GM23338 (cell line): ENCODE measurements around the gene SMARCD2. TPM values are rescaled to one million over a fixed set of nuclear protein-coding genes. Genes with fewer than 3 reads are reported as not detected.
"Not testable (repeated sequence)": the region's sequence is repeated elsewhere in the genome, so short reads cannot be mapped to it uniquely, and the experiment has no call there.

Experiments
- ATAC-seq: fragments of 200-7000 bp; cut with Tn5 transposase; 3 replicates; pipeline ENCODE4 v1.9.1; 2020
- DNase-seq: peaks from one replicate; pipeline ENCODE4 v3.0.0-alpha.2; 2015; ENCODE audit warnings: low spot score
- H2AFZ ChIP-seq: fragments of 200-600 bp; sonication (generic); 2 replicates; pipeline ENCODE4 v1.8.0; 2016; ENCODE audit warnings: antibody characterized with exemption, mild to moderate bottlenecking, moderate library complexity
- H3F3A ChIP-seq: fragments of 200-600 bp; sonication (generic); replicated peaks from 2 replicates; pipeline ENCODE4 v1.8.0; 2017; ENCODE audit warnings: antibody characterized with exemption, mixed run types, low read depth
- H3K27ac ChIP-seq: fragments of 200-600 bp; sonication (generic); 2 replicates; pipeline ENCODE4 v1.6.1; 2016; ENCODE audit warnings: low read depth
- H3K27me3 ChIP-seq: fragments of 200-600 bp; sonication (generic); 2 replicates; pipeline ENCODE4 v1.8.0; 2016; ENCODE audit warnings: mild to moderate bottlenecking, mixed run types, moderate library complexity; ENCODE audit not compliant: insufficient read depth
- H3K36me3 ChIP-seq: fragments of 200-600 bp; sonication (generic); 2 replicates; pipeline ENCODE4 v1.8.0; 2016; ENCODE audit warnings: mild to moderate bottlenecking; ENCODE audit not compliant: insufficient read depth
- H3K4me1 ChIP-seq: fragments of 200-600 bp; sonication (generic); 2 replicates; pipeline ENCODE4 v1.8.0; 2016; ENCODE audit warnings: mild to moderate bottlenecking, moderate library complexity; ENCODE audit not compliant: insufficient read depth
- H3K4me2 ChIP-seq: fragments of 200-600 bp; sonication (generic); 2 replicates; pipeline ENCODE4 v1.7.1; 2017; ENCODE audit warnings: mixed run types
- H3K4me3 ChIP-seq: fragments of 200-600 bp; sonication (generic); 2 replicates; pipeline ENCODE4 v1.6.1; 2016; ENCODE audit warnings: mixed run types
- H3K79me2 ChIP-seq: fragments of 200-600 bp; sonication (generic); replicated peaks from 2 replicates; pipeline ENCODE4 v1.8.0; 2017; ENCODE audit warnings: mild to moderate bottlenecking; ENCODE audit not compliant: insufficient read depth
- H3K9me2 ChIP-seq: fragments of 200-600 bp; sonication (generic); 2 replicates; pipeline ENCODE4 v1.8.0; 2017; ENCODE audit not compliant: insufficient read depth
- H4K20me1 ChIP-seq: fragments of 200-600 bp; sonication (generic); replicated peaks from 2 replicates; pipeline ENCODE4 v1.8.0; 2017; ENCODE audit warnings: mild to moderate bottlenecking; ENCODE audit not compliant: insufficient read depth
- H3K27ac Mint-ChIP-seq: 2 replicates; pipeline ENCODE4 v1.8.0; 2020; ENCODE audit warnings: inconsistent platforms, mild to moderate bottlenecking, moderate library complexity, mixed read lengths
- H3K27me3 Mint-ChIP-seq: 3 replicates; pipeline ENCODE4 v1.8.0; 2022; ENCODE audit warnings: low read depth, mild to moderate bottlenecking, moderate library complexity, mixed read lengths, inconsistent platforms; ENCODE audit not compliant: insufficient read depth, poor library complexity
- H3K36me3 Mint-ChIP-seq: 3 replicates; pipeline ENCODE4 v1.8.0; 2021; ENCODE audit warnings: low read depth, mild to moderate bottlenecking, inconsistent platforms, moderate library complexity, mixed read lengths
- H3K4me1 Mint-ChIP-seq: 3 replicates; pipeline ENCODE4 v1.8.0; 2020; ENCODE audit warnings: mild to moderate bottlenecking, inconsistent platforms, mixed read lengths
- H3K4me3 Mint-ChIP-seq: 3 replicates; pipeline ENCODE4 v1.8.0; 2021; ENCODE audit warnings: moderate library complexity, mild to moderate bottlenecking, inconsistent platforms, mixed read lengths
- H3K9me3 Mint-ChIP-seq: 3 replicates; pipeline ENCODE4 v1.8.0; 2020; ENCODE audit warnings: moderate library complexity, mild to moderate bottlenecking, inconsistent platforms, mixed read lengths
- CREB1 ChIP-seq: fragments of 250-450 bp; sonication (Bioruptor Pico); IDR thresholded peaks from 2 replicates; pipeline ENCODE4 v1.5.0; 2020; ENCODE audit warnings: low read depth, mild to moderate bottlenecking, moderate library complexity
- EZH2 ChIP-seq: fragments of 200-600 bp; sonication (generic); IDR thresholded peaks from one replicate; pipeline ENCODE4 v1.8.0; 2017; ENCODE audit warnings: antibody characterized with exemption, mild to moderate bottlenecking, low read depth; ENCODE audit not compliant: unreplicated experiment
- EZH2phosphoT487 ChIP-seq: fragments of 200-600 bp; sonication (generic); IDR thresholded peaks from one replicate; pipeline ENCODE4 v1.8.1; 2018; ENCODE audit warnings: antibody characterized with exemption; ENCODE audit not compliant: unreplicated experiment
- JUNB ChIP-seq: IDR thresholded peaks from one replicate; pipeline ENCODE4 v1.6.1; 2016; ENCODE audit warnings: antibody characterized with exemption; ENCODE audit not compliant: unreplicated experiment
- ZNF331 ChIP-seq: fragments of 250-450 bp; sonication (Bioruptor Pico); IDR thresholded peaks from 2 replicates; pipeline ENCODE4 v1.5.0; 2020; ENCODE audit warnings: low read depth, mild to moderate bottlenecking, moderate library complexity
- polyA plus RNA-seq: library from polyadenylated mRNA; unstranded; fragments of >200 nt; fragmentation: Nextera tagmentation; extraction: Ambion mirVana; gene quantifications from 2 replicates; pipeline ENCODE4 v1.2.1, GENCODE V29; 2016
- total RNA-seq: library from RNA; depleted of rRNA; stranded (reverse); fragments of >200 nt; shearing (Covaris generic); gene quantifications from 2 replicates; pipeline ENCODE4 v1.2.3, GENCODE V29; 2014
- TF ChIP-seq, protein P1 (sequence below): fragments of 250-450 bp; sonication (Bioruptor Pico); IDR thresholded peaks from 2 replicates; pipeline ENCODE4 v1.5.0; 2020; ENCODE audit warnings: mild to moderate bottlenecking, moderate library complexity
- TF ChIP-seq, protein P2 (sequence below): IDR thresholded peaks from 2 replicates; pipeline ENCODE4 v1.6.1; 2016; ENCODE audit warnings: antibody characterized with exemption
- TF ChIP-seq, protein P3 (sequence below): IDR thresholded peaks from one replicate; pipeline ENCODE4 v1.6.1; 2018; ENCODE audit warnings: antibody characterized with exemption; ENCODE audit not compliant: unreplicated experiment

The SMARCD2 gene
- total and polyA plus RNA-seq, 2 experiments from 2014 or later: 36.4 to 133 TPM

DNA sequence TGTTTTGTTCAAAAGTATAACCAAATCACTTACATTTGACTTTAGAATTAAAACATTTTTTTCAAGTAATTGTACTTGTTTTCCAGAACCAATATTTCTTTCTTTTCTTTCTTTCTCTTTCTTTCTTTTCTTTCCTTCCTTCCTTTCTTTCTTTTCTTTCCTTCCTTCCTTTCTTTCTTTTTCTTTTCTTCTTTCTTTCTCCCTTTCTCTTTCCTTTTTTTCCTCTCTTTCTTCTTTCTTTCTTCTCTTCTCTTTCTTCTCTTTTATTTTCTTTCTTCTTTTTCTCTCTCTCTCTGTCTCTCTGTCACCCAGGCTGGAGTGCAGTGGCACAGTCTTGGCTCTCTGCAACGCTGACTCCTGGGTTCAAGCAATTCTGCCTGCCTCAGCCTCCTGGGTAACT lies 41.7 kb downstream of the SMARCD2 start (continued):
- TF ChIP-seq, protein P1, sequence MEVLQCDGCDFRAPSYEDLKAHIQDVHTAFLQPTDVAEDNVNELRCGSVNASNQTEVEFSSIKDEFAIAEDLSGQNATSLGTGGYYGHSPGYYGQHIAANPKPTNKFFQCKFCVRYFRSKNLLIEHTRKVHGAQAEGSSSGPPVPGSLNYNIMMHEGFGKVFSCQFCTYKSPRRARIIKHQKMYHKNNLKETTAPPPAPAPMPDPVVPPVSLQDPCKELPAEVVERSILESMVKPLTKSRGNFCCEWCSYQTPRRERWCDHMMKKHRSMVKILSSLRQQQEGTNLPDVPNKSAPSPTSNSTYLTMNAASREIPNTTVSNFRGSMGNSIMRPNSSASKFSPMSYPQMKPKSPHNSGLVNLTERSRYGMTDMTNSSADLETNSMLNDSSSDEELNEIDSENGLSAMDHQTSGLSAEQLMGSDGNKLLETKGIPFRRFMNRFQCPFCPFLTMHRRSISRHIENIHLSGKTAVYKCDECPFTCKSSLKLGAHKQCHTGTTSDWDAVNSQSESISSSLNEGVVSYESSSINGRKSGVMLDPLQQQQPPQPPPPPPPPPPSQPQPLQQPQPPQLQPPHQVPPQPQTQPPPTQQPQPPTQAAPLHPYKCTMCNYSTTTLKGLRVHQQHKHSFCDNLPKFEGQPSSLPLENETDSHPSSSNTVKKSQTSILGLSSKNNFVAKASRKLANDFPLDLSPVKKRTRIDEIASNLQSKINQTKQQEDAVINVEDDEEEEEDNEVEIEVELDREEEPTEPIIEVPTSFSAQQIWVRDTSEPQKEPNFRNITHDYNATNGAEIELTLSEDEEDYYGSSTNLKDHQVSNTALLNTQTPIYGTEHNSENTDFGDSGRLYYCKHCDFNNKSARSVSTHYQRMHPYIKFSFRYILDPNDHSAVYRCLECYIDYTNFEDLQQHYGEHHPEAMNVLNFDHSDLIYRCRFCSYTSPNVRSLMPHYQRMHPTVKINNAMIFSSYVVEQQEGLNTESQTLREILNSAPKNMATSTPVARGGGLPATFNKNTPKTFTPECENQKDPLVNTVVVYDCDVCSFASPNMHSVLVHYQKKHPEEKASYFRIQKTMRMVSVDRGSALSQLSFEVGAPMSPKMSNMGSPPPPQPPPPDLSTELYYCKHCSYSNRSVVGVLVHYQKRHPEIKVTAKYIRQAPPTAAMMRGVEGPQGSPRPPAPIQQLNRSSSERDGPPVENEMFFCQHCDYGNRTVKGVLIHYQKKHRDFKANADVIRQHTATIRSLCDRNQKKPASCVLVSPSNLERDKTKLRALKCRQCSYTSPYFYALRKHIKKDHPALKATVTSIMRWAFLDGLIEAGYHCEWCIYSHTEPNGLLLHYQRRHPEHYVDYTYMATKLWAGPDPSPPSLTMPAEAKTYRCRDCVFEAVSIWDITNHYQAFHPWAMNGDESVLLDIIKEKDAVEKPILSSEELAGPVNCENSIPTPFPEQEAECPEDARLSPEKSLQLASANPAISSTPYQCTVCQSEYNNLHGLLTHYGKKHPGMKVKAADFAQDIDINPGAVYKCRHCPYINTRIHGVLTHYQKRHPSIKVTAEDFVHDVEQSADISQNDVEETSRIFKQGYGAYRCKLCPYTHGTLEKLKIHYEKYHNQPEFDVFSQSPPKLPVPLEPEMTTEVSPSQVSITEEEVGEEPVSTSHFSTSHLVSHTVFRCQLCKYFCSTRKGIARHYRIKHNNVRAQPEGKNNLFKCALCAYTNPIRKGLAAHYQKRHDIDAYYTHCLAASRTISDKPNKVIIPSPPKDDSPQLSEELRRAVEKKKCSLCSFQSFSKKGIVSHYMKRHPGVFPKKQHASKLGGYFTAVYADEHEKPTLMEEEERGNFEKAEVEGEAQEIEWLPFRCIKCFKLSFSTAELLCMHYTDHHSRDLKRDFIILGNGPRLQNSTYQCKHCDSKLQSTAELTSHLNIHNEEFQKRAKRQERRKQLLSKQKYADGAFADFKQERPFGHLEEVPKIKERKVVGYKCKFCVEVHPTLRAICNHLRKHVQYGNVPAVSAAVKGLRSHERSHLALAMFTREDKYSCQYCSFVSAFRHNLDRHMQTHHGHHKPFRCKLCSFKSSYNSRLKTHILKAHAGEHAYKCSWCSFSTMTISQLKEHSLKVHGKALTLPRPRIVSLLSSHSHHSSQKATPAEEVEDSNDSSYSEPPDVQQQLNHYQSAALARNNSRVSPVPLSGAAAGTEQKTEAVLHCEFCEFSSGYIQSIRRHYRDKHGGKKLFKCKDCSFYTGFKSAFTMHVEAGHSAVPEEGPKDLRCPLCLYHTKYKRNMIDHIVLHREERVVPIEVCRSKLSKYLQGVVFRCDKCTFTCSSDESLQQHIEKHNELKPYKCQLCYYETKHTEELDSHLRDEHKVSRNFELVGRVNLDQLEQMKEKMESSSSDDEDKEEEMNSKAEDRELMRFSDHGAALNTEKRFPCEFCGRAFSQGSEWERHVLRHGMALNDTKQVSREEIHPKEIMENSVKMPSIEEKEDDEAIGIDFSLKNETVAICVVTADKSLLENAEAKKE (CRISPR knock-in tag): no peak
- TF ChIP-seq CREB1 (no peak), EZH2 (no peak), EZH2phosphoT487 (no peak), ZNF331 (CRISPR knock-in tag) (no peak), JUNB (no peak)
- TF ChIP-seq, protein P2, sequence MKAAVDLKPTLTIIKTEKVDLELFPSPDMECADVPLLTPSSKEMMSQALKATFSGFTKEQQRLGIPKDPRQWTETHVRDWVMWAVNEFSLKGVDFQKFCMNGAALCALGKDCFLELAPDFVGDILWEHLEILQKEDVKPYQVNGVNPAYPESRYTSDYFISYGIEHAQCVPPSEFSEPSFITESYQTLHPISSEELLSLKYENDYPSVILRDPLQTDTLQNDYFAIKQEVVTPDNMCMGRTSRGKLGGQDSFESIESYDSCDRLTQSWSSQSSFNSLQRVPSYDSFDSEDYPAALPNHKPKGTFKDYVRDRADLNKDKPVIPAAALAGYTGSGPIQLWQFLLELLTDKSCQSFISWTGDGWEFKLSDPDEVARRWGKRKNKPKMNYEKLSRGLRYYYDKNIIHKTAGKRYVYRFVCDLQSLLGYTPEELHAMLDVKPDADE: no peak

DNA sequence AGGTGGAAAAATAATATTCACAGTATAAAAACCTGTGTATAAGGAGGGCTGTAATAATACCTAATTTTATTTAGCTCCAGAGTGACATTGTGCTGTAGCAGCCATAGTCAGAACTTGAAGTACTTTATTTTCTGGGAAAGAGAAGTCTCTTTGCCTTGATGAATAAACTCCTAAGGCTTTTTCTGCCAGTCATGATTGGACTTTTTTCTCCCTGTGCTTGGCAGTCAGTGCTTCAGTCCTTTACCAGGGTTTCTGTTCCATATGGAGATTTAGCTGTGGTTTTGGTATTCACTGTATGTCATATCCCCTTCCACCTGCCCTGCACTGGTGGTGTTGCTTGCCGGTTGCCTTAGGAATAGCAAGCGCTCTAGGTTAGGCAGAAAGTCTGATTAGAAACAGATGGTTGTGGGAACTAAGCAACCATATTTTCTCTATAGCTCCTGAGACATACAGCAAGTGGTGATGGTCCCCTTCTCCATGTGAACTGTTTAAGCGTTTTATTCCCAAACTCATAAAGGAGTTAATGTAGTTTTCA lies 43.8 kb downstream of the SMARCD2 start:
- Histone ChIP-seq H3K36me3 (peaks cover 88% of the 10 kb centered on the region), H3F3A (no peaks in the 10 kb centered on the region; the same call in 1 of the 2 replicates), H3K4me3 (no peak overlapping the region), H3K4me1 (no peaks in the 10 kb centered on the region), H2AFZ (no peak overlapping the region), H3K9me2 (no peaks in the 10 kb centered on the region), H3K27me3 (no peaks in the 10 kb centered on the region), H3K27ac (no peak overlapping the region), H3K79me2 (peaks cover 55% of the 10 kb centered on the region), H4K20me1 (peaks cover 27% of the 10 kb centered on the region), H3K4me2 (no peak overlapping the region)
- no peak for ATAC-seq
- no peak overlapping the region for H3K27ac Mint-ChIP-seq
- no peak overlapping the region for H3K4me3 Mint-ChIP-seq
- H3K9me3 Mint-ChIP-seq: no peaks in the 10 kb centered on the region
- DNase-seq: no peak
- TF ChIP-seq, protein P3, sequence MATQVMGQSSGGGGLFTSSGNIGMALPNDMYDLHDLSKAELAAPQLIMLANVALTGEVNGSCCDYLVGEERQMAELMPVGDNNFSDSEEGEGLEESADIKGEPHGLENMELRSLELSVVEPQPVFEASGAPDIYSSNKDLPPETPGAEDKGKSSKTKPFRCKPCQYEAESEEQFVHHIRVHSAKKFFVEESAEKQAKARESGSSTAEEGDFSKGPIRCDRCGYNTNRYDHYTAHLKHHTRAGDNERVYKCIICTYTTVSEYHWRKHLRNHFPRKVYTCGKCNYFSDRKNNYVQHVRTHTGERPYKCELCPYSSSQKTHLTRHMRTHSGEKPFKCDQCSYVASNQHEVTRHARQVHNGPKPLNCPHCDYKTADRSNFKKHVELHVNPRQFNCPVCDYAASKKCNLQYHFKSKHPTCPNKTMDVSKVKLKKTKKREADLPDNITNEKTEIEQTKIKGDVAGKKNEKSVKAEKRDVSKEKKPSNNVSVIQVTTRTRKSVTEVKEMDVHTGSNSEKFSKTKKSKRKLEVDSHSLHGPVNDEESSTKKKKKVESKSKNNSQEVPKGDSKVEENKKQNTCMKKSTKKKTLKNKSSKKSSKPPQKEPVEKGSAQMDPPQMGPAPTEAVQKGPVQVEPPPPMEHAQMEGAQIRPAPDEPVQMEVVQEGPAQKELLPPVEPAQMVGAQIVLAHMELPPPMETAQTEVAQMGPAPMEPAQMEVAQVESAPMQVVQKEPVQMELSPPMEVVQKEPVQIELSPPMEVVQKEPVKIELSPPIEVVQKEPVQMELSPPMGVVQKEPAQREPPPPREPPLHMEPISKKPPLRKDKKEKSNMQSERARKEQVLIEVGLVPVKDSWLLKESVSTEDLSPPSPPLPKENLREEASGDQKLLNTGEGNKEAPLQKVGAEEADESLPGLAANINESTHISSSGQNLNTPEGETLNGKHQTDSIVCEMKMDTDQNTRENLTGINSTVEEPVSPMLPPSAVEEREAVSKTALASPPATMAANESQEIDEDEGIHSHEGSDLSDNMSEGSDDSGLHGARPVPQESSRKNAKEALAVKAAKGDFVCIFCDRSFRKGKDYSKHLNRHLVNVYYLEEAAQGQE: no peak
- TF ChIP-seq, protein P2: no peak
- H3K4me1 Mint-ChIP-seq: no peaks in the 10 kb centered on the region
- peaks cover 87% of the 10 kb centered on the region for H3K36me3 Mint-ChIP-seq
- no peaks in the 10 kb centered on the region for H3K27me3 Mint-ChIP-seq

DNA sequence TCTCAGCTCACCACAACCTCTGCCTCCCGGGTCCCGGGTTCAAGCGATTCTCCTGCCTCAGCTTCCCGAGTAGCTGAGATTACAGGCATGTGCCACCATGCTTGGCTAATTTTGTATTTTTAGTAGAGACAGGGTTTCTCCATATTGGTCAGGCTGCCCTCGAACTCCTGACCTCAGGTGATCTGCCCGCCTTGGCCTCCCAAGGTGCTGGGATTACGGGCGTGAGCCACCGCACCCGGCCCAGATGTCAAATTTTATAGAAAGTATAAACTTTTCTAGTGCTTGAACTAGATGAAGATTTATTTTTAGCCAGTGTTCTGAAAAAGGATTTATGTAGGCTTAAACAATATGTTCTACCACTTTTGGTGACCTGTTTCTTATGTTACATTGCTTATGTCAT lies 46.1 kb downstream of the SMARCD2 start:
- H3K4me2 ChIP-seq, H2AFZ ChIP-seq, H3F3A ChIP-seq, DNase-seq, H3K4me1 Mint-ChIP-seq, H3K27ac Mint-ChIP-seq, H3K27me3 Mint-ChIP-seq, H3K9me3 Mint-ChIP-seq, H3K4me3 Mint-ChIP-seq, H3K4me1 ChIP-seq, H3K9me2 ChIP-seq, ATAC-seq, H3K27me3 ChIP-seq, H3K4me3 ChIP-seq, H3K27ac ChIP-seq: not testable (repeated sequence)
- Histone ChIP-seq H3K79me2 (peaks cover 71% of the 10 kb centered on the region), H3K36me3 (peaks cover 96% of the 10 kb centered on the region), H4K20me1 (peaks cover 26% of the 10 kb centered on the region)
- H3K36me3 Mint-ChIP-seq: peaks cover 92% of the 10 kb centered on the region
